IPS DF 6.9 (cell line): ENCODE measurements around the gene SCFD2.
"Not testable (repeated sequence)": the region's sequence is repeated elsewhere in the genome, so short reads cannot be mapped to it uniquely, and the experiment has no call there.

Source experiments
- DNase-seq: peaks from one replicate; pipeline ENCODE4 v3.0.0-alpha.2; 2013; ENCODE audit warnings: low read depth, low spot score
- H3K27ac ChIP-seq: one replicate; pipeline ENCODE4 v1.5.1; 2013; ENCODE audit warnings: low read length, control low read depth
- H3K27me3 ChIP-seq: 2 replicates; pipeline ENCODE4 v1.6.1; 2013; ENCODE audit warnings: mild to moderate bottlenecking, low read length; ENCODE audit not compliant: control insufficient read depth, insufficient read depth
- H3K36me3 ChIP-seq: 2 replicates; pipeline ENCODE4 v1.6.1; 2013; ENCODE audit warnings: low read length; ENCODE audit not compliant: control insufficient read depth, insufficient read depth
- H3K4me1 ChIP-seq: 2 replicates; pipeline ENCODE4 v1.6.1; 2013; ENCODE audit warnings: low read length; ENCODE audit not compliant: control insufficient read depth, insufficient read depth
- H3K4me3 ChIP-seq: 2 replicates; pipeline ENCODE4 v1.5.1; 2013; ENCODE audit warnings: mild to moderate bottlenecking, low read length
- H3K9me3 ChIP-seq: 2 replicates; pipeline ENCODE4 v1.6.1; 2013; ENCODE audit warnings: low read length, inconsistent platforms; ENCODE audit not compliant: control insufficient read depth, insufficient read depth
- WGBS: extraction: QIAGEN DNeasy Blood & Tissue Kit; methylation state at CpG from one replicate; pipeline ENCODE4 v1.1.7; 2013; ENCODE audit warnings: mixed read lengths, missing lambda C conversion rate; ENCODE audit not compliant: insufficient read length, insufficient coverage; 5-methylcytosine and 5-hydroxymethylcytosine counted together

SCFD2 gene

GRCh38 chr4:53192496-53192895 lies 173.4 kb downstream of the SCFD2 start:
- H3K27me3 ChIP-seq = no peaks in the 10 kb centered on the region
- no peak overlapping the region for H3K27ac ChIP-seq
- H3K4me1 ChIP-seq = no peaks in the 10 kb centered on the region
- WGBS = no CpG with 5 or more reads among the region's 3 CpGs
- H3K4me3 ChIP-seq = no peak overlapping the region
- no peaks in the 10 kb centered on the region for H3K9me3 ChIP-seq
- H3K36me3 ChIP-seq = no peaks in the 10 kb centered on the region
- no peak for DNase-seq

- no peak overlapping the region for H3K4me3 ChIP-seq
- no peak for DNase-seq
- H3K27ac ChIP-seq = no peak overlapping the region
- H3K9me3 ChIP-seq = no peaks in the 10 kb centered on the region
- H3K27me3 ChIP-seq = no peaks in the 10 kb centered on the region
- H3K36me3 ChIP-seq = no peaks in the 10 kb centered on the region
- H3K4me1 ChIP-seq = no peaks in the 10 kb centered on the region
- WGBS = no CpG with 5 or more reads among the region's 4 CpGs
Measured at GRCh38 chr4:53191997-53192396, 173.9 kb downstream of the SCFD2 start.

GRCh38 chr4:53189011-53189410 lies 176.8 kb downstream of the SCFD2 start:
- no peak for DNase-seq
- Histone ChIP-seq H3K27me3 (no peaks in the 10 kb centered on the region), H3K4me1 (no peaks in the 10 kb centered on the region), H3K36me3 (no peaks in the 10 kb centered on the region), H3K4me3 (no peak overlapping the region), H3K9me3 (no peaks in the 10 kb centered on the region), H3K27ac (no peak overlapping the region)
- WGBS = no CpG with 5 or more reads among the region's 1 CpG

- no peaks in the 10 kb centered on the region for H3K9me3 ChIP-seq
- no peaks in the 10 kb centered on the region for H3K27me3 ChIP-seq
- no CpG with 5 or more reads among the region's 4 CpGs for WGBS
- H3K4me3 ChIP-seq = no peak overlapping the region
- H3K27ac ChIP-seq = no peak overlapping the region
- DNase-seq = no peak
- no peaks in the 10 kb centered on the region for H3K4me1 ChIP-seq
- H3K36me3 ChIP-seq = no peaks in the 10 kb centered on the region
Measured at GRCh38 chr4:53186714-53187358, 179.0 kb downstream of the SCFD2 start.

GRCh38 chr4:53185869-53186585 lies 179.8 kb downstream of the SCFD2 start:
- no peak for DNase-seq
- Histone ChIP-seq H3K36me3 (no peaks in the 10 kb centered on the region), H3K27ac (no peak overlapping the region)

GRCh38 chr4:53183754-53184153 lies 182.1 kb downstream of the SCFD2 start:
- no CpG with 5 or more reads among the region's 2 CpGs for WGBS
- Histone ChIP-seq H3K36me3 (no peaks in the 10 kb centered on the region), H3K9me3 (no peaks in the 10 kb centered on the region), H3K27ac (no peak overlapping the region), H3K4me1 (no peaks in the 10 kb centered on the region), H3K4me3 (no peak overlapping the region), H3K27me3 (no peaks in the 10 kb centered on the region)
- DNase-seq = no peak

More at GRCh38 chr4:53185869-53186585, 179.8 kb downstream of the SCFD2 start:
- no peaks in the 10 kb centered on the region for H3K4me1 ChIP-seq
- 100% methylated on average over 1 of the region's 4 CpGs for WGBS
- no peaks in the 10 kb centered on the region for H3K9me3 ChIP-seq
- H3K4me3 ChIP-seq = no peak overlapping the region
- no peaks in the 10 kb centered on the region for H3K27me3 ChIP-seq

- not testable (repeated sequence) for H3K4me1 ChIP-seq, H3K27ac ChIP-seq, DNase-seq, H3K36me3 ChIP-seq, H3K27me3 ChIP-seq, H3K4me3 ChIP-seq, H3K9me3 ChIP-seq
- no CpG with 5 or more reads among the region's 4 CpGs for whole genome bisulfite sequencing
Measured at GRCh38 chr4:53177751-53178150, 188.1 kb downstream of the SCFD2 start.

GRCh38 chr4:53175640-53176039 lies 190.2 kb downstream of the SCFD2 start:
- H3K4me1 ChIP-seq = no peaks in the 10 kb centered on the region
- H3K27me3 ChIP-seq = no peaks in the 10 kb centered on the region
- H3K4me3 ChIP-seq = no peak overlapping the region
- peaks cover 2% of the 10 kb centered on the region; the same call in 1 of the 2 replicates for H3K9me3 ChIP-seq
- H3K27ac ChIP-seq = no peak overlapping the region
- no peak for DNase-seq
- 0 out of 2 replicates have a peak, but pooled peaks cover 3% of the 10 kb centered on the region for H3K36me3 ChIP-seq

GRCh38 chr4:53174823-53175222 lies 191.0 kb downstream of the SCFD2 start:
- Histone ChIP-seq H3K27ac (no peak overlapping the region), H3K27me3 (no peaks in the 10 kb centered on the region), H3K36me3 (0 out of 2 replicates have a peak, but pooled peaks cover 3% of the 10 kb centered on the region), H3K9me3 (peaks cover 2% of the 10 kb centered on the region; the same call in 1 of the 2 replicates), H3K4me3 (no peak overlapping the region), H3K4me1 (no peaks in the 10 kb centered on the region)
- no peak for DNase-seq
- no CpG with 5 or more reads among the region's 3 CpGs for WGBS

GRCh38 chr4:53173576-53173975 lies 192.3 kb downstream of the SCFD2 start:
- H3K27ac ChIP-seq = no peak overlapping the region
- no peaks in the 10 kb centered on the region for H3K4me1 ChIP-seq
- 100% methylated on average over 1 of the region's 1 CpG for whole genome bisulfite sequencing
- no peak for DNase-seq
- no peaks in the 10 kb centered on the region for H3K27me3 ChIP-seq
- H3K9me3 ChIP-seq = peaks cover 2% of the 10 kb centered on the region; the same call in 1 of the 2 replicates
- no peak overlapping the region for H3K4me3 ChIP-seq
- 0 out of 2 replicates have a peak, but pooled peaks cover 3% of the 10 kb centered on the region for H3K36me3 ChIP-seq

- H3K36me3 ChIP-seq = no peaks in the 10 kb centered on the region
- WGBS = no CpG with 5 or more reads among the region's 3 CpGs
- no peak overlapping the region for H3K27ac ChIP-seq
- H3K9me3 ChIP-seq = no peaks in the 10 kb centered on the region
- DNase-seq = no peak
- no peaks in the 10 kb centered on the region for H3K4me1 ChIP-seq
- H3K4me3 ChIP-seq = no peak overlapping the region
- H3K27me3 ChIP-seq = no peaks in the 10 kb centered on the region
Measured at GRCh38 chr4:53171797-53172196, 194.1 kb downstream of the SCFD2 start.
